ENCODE data around the gene ETFA.
A peak's percentile ranks its signal among the peaks of the same experiment; 100 is the strongest.

ETFA gene

GRCh38 chr15:76311100-76311953 lies at the start of gene ETFA:
Gene ETFA, minus strand, starts transcription at chr15:76311469. Its CDS starts 81 bp downstream, at chr15:76311388.
- peak; percentile 97 for DNase-seq
- in situ Hi-C loops (cut with HindIII; ENCODE audit: low pct_ligation_motif_present, low pct_unique_long_range_greater_than_20kb, low sequenced_read_pairs) = no loop called here

DNA sequence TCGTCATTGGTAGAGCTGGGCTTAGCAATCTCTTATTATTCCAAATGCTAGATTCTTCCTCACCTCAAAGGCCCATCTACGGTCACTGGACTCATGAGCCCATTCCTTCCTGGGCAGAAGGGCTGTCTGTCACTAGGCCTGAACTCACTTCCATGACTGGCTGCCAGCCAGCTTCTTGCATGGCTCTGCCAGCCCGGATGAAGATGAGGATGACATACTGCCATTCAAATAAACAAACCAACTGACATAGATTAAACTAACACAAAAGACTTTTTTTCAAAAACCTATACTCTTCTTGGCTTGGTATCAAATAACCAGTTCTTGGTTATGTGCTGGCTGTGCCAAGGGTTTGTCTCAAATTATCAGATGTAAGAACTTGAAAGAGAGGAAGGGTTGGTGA lies 49.1 kb upstream of the ETFA start:
- DNase-seq = no peak
- in situ Hi-C loops (cut with HindIII; ENCODE audit: low pct_ligation_motif_present, low pct_unique_long_range_greater_than_20kb, low sequenced_read_pairs) = no loop called here

- no peak for DNase-seq
- in situ Hi-C loops (cut with HindIII; ENCODE audit: low pct_ligation_motif_present, low pct_unique_long_range_greater_than_20kb, low sequenced_read_pairs) = no loop called here
Observed at GRCh38 chr15:76359152-76359551, 47.9 kb upstream of the ETFA start.

- in situ Hi-C loops (cut with HindIII; ENCODE audit: low pct_ligation_motif_present, low pct_unique_long_range_greater_than_20kb, low sequenced_read_pairs) = no loop called here
- DNase-seq = no peak
Observed at GRCh38 chr15:76358453-76358852, 47.2 kb upstream of the ETFA start.

DNA sequence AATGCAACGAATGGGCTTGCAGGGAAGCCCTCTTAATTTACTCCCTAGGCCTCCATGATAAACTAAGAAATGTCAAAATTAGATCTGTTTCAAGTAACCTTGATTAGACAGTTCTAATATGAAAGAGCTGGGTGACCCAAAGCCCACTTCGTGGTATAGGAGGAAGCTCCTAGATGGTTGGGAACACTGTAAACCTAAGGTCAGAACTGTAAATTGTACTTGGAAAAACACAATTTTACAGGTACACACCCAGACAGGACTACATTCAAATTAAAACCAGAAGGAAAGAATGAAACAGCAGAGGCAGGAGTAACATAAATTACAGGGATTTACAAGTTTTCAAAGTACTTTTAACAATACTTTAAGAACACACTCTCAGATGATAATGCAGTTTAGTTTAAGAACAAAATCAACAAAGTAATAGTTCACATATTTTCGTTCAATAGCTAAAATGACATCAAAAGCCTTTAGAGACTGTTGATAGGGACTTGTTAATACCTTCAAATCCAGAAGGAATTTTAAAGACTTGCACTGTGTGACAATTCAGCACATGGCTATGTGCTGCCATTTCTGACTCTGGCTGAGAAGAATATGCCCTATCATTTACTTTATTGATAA lies 43.7 kb upstream of the ETFA start:
- in situ Hi-C loops (cut with HindIII; ENCODE audit: low pct_ligation_motif_present, low pct_unique_long_range_greater_than_20kb, low sequenced_read_pairs) = no loop called here
- no peak for DNase-seq

- no peak for DNase-seq
- in situ Hi-C loops (cut with HindIII; ENCODE audit: low pct_ligation_motif_present, low pct_unique_long_range_greater_than_20kb, low sequenced_read_pairs) = no loop called here
Observed at GRCh38 chr15:76353903-76354302, 42.6 kb upstream of the ETFA start.

DNA sequence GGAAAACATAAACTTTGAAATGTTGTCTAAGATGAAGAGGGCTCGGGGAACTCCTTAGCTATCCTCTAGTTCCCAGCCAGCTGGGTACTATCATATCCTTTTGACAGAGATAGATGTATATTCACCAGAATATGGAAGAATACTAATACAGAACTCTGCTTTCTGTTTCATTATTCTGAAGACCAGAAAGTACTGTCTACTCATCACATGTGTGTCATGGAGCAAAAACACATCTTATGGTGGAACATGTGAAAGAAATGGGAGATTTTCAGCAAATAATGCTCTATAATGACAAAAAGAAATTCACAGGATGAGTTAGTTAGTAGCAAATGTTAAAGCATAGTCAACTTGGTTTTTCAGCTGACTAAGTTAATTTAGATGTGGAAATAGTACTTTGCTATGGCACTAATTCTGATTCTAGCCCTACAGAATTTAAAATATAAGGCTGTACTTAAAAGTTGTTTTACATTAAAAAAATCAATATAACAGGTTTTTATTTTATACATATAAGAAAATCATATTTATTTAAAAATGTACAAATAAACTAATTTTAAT lies 41.8 kb upstream of the ETFA start:
- in situ Hi-C loops (cut with HindIII; ENCODE audit: low pct_ligation_motif_present, low pct_unique_long_range_greater_than_20kb, low sequenced_read_pairs) = no loop called here
- DNase-seq = no peak

DNA sequence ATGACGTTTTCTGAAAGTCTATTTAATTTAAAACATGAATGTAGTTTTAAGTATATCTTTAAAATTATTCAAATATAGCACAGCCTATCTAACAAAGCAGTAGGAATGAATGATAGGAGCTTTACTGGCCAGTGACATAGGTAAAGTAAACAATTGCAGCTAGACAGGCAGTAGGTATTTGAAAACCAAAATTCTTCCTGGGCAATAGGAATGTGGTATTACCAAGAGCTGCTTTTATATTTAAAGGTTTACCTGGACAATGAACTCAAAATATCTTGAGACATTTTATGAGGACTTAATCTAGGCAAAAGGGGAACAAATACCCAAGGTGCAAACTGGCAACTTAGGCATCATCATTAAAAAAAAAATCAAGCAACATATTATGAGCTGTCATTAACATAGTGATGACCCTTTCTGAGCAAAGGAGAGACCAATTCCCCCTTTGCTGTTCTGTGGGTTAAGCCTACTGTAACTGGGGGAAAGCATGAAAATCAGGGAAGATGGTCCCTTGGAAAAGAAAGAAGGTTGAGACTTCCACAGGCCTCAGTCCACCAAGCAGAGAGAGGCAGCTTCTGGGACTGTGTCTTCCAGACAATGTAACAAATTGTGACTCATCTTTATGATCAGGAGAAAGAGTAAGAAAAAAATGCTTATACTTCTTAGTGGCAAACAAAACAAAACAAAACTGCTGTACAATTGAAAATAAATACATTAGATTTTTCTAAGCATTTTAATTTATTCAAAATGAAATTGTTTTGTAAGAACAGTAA lies 38.2 kb upstream of the ETFA start:
- DNase-seq = no peak
- in situ Hi-C loops (cut with HindIII; ENCODE audit: low pct_ligation_motif_present, low pct_unique_long_range_greater_than_20kb, low sequenced_read_pairs) = no loop called here

DNA sequence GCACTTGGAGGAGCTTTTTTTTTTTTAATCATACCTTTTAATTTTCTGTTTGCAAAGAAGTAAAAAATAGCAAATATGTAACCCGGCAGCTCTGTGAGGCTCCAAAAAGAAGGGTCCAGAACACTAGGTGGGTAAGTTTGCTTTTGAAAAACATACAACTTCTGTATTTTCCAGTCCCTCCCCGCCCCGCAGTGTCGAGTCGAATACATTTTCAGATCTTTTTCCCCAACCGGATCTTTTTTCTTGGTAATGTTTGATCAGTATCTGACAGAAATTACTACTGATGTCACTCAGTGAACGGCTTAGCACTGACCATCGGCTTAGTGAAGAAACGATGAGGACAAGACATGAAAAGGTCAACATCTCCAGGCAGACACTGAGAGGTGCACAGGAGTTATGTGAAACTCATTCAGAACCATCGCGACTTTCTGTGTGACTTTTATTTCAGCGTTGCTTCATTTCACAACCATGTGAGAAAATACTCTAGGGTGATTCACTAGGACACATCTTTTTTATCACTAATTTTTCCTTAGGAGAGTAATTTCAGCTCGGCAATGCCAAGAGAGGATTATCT lies 36.3 kb upstream of the ETFA start:
- in situ Hi-C loops (cut with HindIII; ENCODE audit: low pct_ligation_motif_present, low pct_unique_long_range_greater_than_20kb, low sequenced_read_pairs) = no loop called here
- DNase-seq = no peak

GRCh38 chr15:76346669-76347481 lies 35.6 kb upstream of the ETFA start:
- DNase-seq = no peak
- in situ Hi-C loops (cut with HindIII; ENCODE audit: low pct_ligation_motif_present, low pct_unique_long_range_greater_than_20kb, low sequenced_read_pairs) = no loop called here

- in situ Hi-C loops (cut with HindIII; ENCODE audit: low pct_ligation_motif_present, low pct_unique_long_range_greater_than_20kb, low sequenced_read_pairs) = no loop called here
- DNase-seq = no peak
Observed at GRCh38 chr15:76345880-76346668, 34.8 kb upstream of the ETFA start.

DNA sequence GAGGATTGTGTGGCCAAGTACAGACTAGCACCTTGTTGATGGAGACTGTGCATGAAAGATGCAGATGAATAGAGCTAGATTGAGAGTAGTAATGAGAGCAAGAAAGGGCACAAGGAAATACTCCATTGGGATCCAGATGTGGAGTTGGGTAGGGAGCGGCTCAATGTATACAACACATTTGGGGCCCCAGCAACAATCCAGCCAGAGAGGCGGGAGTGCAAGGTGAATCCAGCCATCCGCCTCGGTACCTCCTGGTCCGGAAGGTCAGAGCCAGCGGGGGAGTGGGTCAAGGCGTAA lies 34.3 kb upstream of the ETFA start:
- DNase-seq = no peak
- in situ Hi-C loops (cut with HindIII; ENCODE audit: low pct_ligation_motif_present, low pct_unique_long_range_greater_than_20kb, low sequenced_read_pairs) = no loop called here

DNA sequence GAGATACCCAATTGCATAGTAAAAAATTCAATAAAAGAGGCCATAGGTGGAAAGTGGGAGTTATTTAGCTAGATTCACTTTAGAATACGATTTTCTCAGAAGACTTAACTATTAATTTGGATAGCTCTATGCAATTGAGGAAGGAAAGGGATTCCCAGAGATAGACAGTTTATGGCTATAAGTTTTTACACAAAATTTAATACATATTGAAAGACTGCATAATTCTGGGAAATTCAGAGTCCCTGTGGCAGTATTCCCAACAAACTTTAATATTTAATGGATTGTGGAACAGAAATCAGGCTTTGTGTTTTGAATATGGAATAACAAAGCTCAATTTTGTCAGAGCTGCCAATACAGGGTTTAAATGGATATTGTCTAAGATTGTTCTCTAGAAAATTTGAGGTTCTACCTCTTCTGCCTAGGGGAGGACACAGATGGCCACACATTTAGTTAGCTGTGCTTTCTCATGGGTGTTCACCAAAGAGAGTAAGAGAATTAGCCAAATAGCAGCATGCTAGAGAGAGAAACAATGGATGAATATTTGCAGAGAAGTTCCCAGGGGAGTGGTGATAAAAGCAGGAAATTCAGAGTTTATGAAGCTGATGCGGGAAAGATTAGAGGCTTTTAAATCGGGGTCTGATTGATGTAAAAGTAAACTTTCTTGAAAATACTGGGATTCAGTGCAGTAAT lies 33.8 kb upstream of the ETFA start:
- in situ Hi-C loops (cut with HindIII; ENCODE audit: low pct_ligation_motif_present, low pct_unique_long_range_greater_than_20kb, low sequenced_read_pairs) = no loop called here

GRCh38 chr15:76343313-76343996 lies 32.2 kb upstream of the ETFA start:
- in situ Hi-C loops (cut with HindIII; ENCODE audit: low pct_ligation_motif_present, low pct_unique_long_range_greater_than_20kb, low sequenced_read_pairs) = no loop called here
- DNase-seq = no peak

More for the DNA sequence above, 33.8 kb upstream of the ETFA start:
- no peak for DNase-seq

DNA sequence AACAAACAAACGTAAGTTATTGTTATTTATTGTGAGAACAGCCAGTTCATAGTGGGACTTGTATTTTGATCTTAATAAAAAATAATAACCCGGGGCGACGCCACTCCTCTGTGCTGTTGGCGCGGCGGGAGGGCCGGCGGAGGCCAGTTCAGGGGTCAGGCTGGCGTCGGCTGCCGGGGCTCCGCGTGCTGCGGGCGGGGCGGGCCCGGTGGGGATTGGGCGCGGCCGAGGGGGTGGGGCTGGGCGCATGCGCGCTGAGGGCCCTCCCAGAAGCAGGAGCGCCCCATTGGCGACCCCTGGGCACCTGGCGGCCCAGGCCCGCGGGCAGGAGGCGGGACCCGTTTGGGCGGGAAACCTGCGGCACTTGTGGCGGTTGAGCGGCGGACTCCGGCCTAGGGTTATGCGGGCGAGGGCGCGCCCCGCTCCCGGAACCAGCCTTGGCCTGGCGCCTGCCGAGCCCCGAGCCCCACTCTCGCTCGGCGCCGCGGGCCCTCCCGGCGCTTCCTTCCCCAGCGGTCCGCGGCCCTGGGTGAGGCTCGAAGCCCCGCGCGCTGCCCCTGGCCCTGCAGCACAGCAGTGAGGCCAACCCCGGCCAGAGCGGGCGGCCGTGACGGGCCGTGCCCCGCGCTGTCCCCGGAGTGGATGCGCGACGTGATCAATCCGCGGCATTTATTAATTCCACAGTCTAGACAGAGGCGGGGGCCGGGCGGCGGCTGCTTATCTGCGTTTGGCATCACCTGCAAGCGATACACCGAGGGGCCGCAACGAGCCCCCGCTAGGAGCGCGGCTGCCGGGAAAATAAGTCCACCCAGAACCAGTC lies 31.3 kb upstream of the ETFA start:
- in situ Hi-C loops (cut with HindIII; ENCODE audit: low pct_ligation_motif_present, low pct_unique_long_range_greater_than_20kb, low sequenced_read_pairs) = no loop called here
- DNase-seq = no peak

DNA sequence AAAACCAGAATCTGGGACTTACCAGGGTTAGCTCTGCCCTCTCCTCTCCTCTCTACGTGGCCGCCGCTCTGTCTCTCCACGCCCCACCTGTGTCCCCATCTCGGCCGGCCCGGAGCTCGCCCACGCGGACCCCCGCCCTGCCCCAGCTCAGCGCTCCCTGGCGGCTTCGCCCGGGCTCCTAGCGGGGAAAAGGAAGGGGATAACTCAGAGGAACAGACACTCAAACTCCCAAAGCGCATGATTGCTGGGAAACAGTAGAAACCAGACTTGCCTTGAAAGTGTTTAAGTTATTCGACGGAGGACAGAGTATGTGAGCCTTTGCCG lies 30.8 kb upstream of the ETFA start:
- in situ Hi-C loops (cut with HindIII; ENCODE audit: low pct_ligation_motif_present, low pct_unique_long_range_greater_than_20kb, low sequenced_read_pairs) = no loop called here
- DNase-seq = no peak
